Left ventricle myocardium inferior (tissue), 1 donor: ENCODE data around the gene SMIM44. TPM values are rescaled to one million over a fixed set of nuclear protein-coding genes. Genes with fewer than 3 reads are reported as not detected.

Experiments used
- DNase-seq: peaks from one replicate; pipeline ENCODE4 v3.0.0-alpha.2; 2020
- H3K27ac ChIP-seq: fragments of 200-600 bp; replicated peaks from 2 replicates; pipeline ENCODE4 v1.8.0; 2021
- H3K27me3 ChIP-seq: fragments of 200-600 bp; 2 replicates; pipeline ENCODE4 v1.8.0; 2021; ENCODE audit warnings: low read depth
- H3K36me3 ChIP-seq: fragments of 200-600 bp; 2 replicates; pipeline ENCODE4 v1.8.0; 2021
- H3K4me1 ChIP-seq: fragments of 200-600 bp; 2 replicates; pipeline ENCODE4 v1.8.0; 2021
- H3K4me3 ChIP-seq: fragments of 200-600 bp; 2 replicates; pipeline ENCODE4 v1.8.0; 2021; ENCODE audit warnings: mild to moderate bottlenecking, moderate library complexity
- H3K9me3 ChIP-seq: fragments of 200-600 bp; replicated peaks from 2 replicates; pipeline ENCODE4 v1.8.0; 2021
- intact Hi-C: fragments of 100-400 bp; cut with micrococcal nuclease; formaldehyde crosslinking; loops from one replicate; pipeline ENCODE4 v1.11.0; 2022
- total RNA-seq: library from RNA; stranded (reverse); fragmentation: NEBNext Ultra II Directional; extraction: Animal tissue kit (Norgen Biotek cat#: 25700); gene quantifications from one replicate; pipeline ENCODE4 v1.2.1, GENCODE V29; 2021
- TF ChIP-seq, protein P1 (sequence below): fragments of 200-600 bp; IDR thresholded peaks from 2 replicates; pipeline ENCODE4 v1.8.0; 2021; ENCODE audit warnings: antibody characterized with exemption, mild to moderate bottlenecking, borderline replicate concordance
- donor health status: DM: no; HTN: yes; CAD: no; lungs with severe emphysema.

Gene SMIM44
- total RNA-seq, 1 donor from 2014 or later = not detected

DNA sequence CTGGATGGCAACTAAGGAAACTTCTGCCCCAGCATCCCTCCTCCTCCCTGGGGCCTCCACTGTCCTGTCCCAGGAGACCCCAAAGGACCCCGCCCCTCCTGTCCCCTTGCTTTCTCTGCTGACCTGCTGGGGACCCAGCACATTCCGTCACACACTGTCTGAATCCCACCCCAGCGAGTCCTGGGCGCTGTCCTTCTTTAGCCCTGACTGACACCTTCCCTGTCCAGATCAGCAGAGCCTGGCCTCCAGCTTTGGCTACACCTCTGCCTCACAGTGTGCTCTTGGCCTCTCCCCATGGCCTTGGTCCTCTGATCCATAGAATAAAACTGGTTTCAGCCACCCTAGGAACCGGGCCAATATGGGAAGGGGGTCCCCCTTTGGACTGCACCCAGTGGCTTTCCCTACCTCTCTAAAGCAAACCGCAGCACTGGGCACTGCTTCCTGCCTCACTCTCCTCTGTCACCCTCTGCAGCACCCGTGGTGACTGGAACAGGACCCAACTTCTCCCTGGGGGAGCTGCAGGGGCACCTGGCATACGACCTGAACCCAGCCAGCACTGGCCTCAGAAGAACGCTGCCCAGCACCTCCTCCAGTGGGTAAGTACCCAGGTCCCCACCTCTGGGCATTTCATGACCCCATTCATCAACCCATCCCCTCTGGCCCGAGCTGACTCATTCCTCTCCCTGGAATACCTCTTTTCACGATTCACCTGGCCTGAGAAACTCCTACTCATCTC lies 49.3 kb downstream of the SMIM44 start:
- H3K4me1 ChIP-seq = peaks cover 46% of the 10 kb centered on the region
- DNase-seq = no peak
- H3K27me3 ChIP-seq = no peaks in the 10 kb centered on the region
- H3K4me3 ChIP-seq = peak overlapping the region; percentile 66
- no peaks in the 10 kb centered on the region for H3K9me3 ChIP-seq
- TF ChIP-seq, protein P1, sequence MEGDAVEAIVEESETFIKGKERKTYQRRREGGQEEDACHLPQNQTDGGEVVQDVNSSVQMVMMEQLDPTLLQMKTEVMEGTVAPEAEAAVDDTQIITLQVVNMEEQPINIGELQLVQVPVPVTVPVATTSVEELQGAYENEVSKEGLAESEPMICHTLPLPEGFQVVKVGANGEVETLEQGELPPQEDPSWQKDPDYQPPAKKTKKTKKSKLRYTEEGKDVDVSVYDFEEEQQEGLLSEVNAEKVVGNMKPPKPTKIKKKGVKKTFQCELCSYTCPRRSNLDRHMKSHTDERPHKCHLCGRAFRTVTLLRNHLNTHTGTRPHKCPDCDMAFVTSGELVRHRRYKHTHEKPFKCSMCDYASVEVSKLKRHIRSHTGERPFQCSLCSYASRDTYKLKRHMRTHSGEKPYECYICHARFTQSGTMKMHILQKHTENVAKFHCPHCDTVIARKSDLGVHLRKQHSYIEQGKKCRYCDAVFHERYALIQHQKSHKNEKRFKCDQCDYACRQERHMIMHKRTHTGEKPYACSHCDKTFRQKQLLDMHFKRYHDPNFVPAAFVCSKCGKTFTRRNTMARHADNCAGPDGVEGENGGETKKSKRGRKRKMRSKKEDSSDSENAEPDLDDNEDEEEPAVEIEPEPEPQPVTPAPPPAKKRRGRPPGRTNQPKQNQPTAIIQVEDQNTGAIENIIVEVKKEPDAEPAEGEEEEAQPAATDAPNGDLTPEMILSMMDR = no peak
- intact Hi-C loops = no loop called here
- H3K36me3 ChIP-seq = peaks cover 53% of the 10 kb centered on the region
- peak overlapping the region; percentile 94 for H3K27ac ChIP-seq

GRCh38 chr19:3433313-3433712 lies 49.9 kb downstream of the SMIM44 start:
- Histone ChIP-seq H3K9me3 (no peaks in the 10 kb centered on the region), H3K4me1 (peaks cover 52% of the 10 kb centered on the region), H3K36me3 (peaks cover 47% of the 10 kb centered on the region), H3K4me3 (no peak overlapping the region), H3K27ac (peak overlapping the region; percentile 94), H3K27me3 (no peaks in the 10 kb centered on the region)
- intact Hi-C loops = no loop called here
- TF ChIP-seq, protein P1 = no peak
- DNase-seq = no peak

Other genes starting within 250 kb of the SMIM44 start
- gene NFIC, start 116.9 kb downstream of the SMIM44 start, total RNA-seq = 145 TPM
- gene SMIM24, start 2.9 kb downstream of the SMIM44 start, total RNA-seq = not detected
- 11.1 TPM for gene DOHH, start 17.2 kb upstream of the SMIM44 start, total RNA-seq
- 20.7 TPM for gene FZR1, start 22.9 kb upstream of the SMIM44 start, total RNA-seq
- gene TEKTIP1, start 55.7 kb upstream of the SMIM44 start, total RNA-seq = not detected
- 23.5 TPM for gene MFSD12, start 74.1 kb upstream of the SMIM44 start, total RNA-seq
- gene HMG20B, start 89.5 kb upstream of the SMIM44 start, total RNA-seq = 34.8 TPM
- 1.6 TPM for gene GIPC3, start 102.0 kb upstream of the SMIM44 start, total RNA-seq
- gene TBXA2R, start 123.4 kb upstream of the SMIM44 start, total RNA-seq = 2.3 TPM
- 14.5 TPM for gene CACTIN, start 143.3 kb upstream of the SMIM44 start, total RNA-seq
- 31.6 TPM for gene PIP5K1C, start 217.0 kb upstream of the SMIM44 start, total RNA-seq
- not detected for gene TJP3, start 224.9 kb upstream of the SMIM44 start, total RNA-seq